Ovary (tissue), 9 donors: ENCODE measurements around the gene TBXAS1. TPM values are rescaled to one million over a fixed set of nuclear protein-coding genes. Genes with fewer than 3 reads are reported as not detected.

Experiments used
- DNase-seq, 5 donors: peaks; one replicate each; pipeline ENCODE4 v3.0.0-alpha.2; 2019 to 2020
- H3K27ac ChIP-seq, 2 donors: fragments of 200-600 bp; one replicate each; pipeline versions ENCODE4 v1.5.1 to v1.8.0; 2019 to 2022
- H3K27me3 ChIP-seq: fragments of 200-600 bp; one replicate; pipeline ENCODE4 v1.8.0; 2022
- H3K36me3 ChIP-seq: fragments of 200-600 bp; sonication (generic); one replicate; pipeline ENCODE4 v1.5.1; 2019
- H3K4me1 ChIP-seq: one replicate; pipeline ENCODE4 v1.8.1; 2013; ENCODE audit warnings: mild to moderate bottlenecking, moderate library complexity; ENCODE audit not compliant: insufficient read depth
- H3K4me3 ChIP-seq: fragments of 200-600 bp; sonication (generic); one replicate; pipeline ENCODE4 v1.5.1; 2017
- H3K9me3 ChIP-seq, 2 donors: fragments of 200-600 bp in 1 of 2; sonication (generic) in 1 of 2; one replicate each; pipeline versions ENCODE4 v1.5.1 to v1.8.1; 2013 to 2019; ENCODE audit warnings: mild to moderate bottlenecking in 1 of 2, moderate library complexity in 1 of 2
- EP300 ChIP-seq: sonication (generic); formaldehyde crosslinking; IDR thresholded peaks from one replicate; pipeline ENCODE4 v1.6.1; 2017; ENCODE audit warnings: antibody characterized with exemption
- POLR2A ChIP-seq: fragments of 450-650 bp; IDR thresholded peaks from one replicate; pipeline ENCODE4 v1.6.1; 2017; ENCODE audit warnings: antibody characterized with exemption, mild to moderate bottlenecking, moderate library complexity
- WGBS, 3 donors: extraction: QIAGEN DNeasy Blood & Tissue Kit in 1 of 3; methylation state at CpG; one replicate each; pipeline versions ENCODE4 v1.1.5 to v1.1.7; 2013 to 2017; 5-methylcytosine and 5-hydroxymethylcytosine counted together
- intact Hi-C, 4 donors: fragments of 100-400 bp; cut with DNase I; formaldehyde crosslinking; loops; one replicate each; pipeline versions ENCODE4 v1.11.0 to v1.15.1; 2022 to 2023
- polyA plus RNA-seq, 2 donors: library from polyadenylated mRNA; stranded (reverse); fragments of 200-250 nt in 1 of 2; fragments of 350-450 nt in 1 of 2; fragmentation: Illumina TruSeq in 1 of 2; extraction: RNeasy Lipid Tissue Mini Kit (QIAGEN cat#74804) in 1 of 2; gene quantifications; one replicate each; pipeline ENCODE4 v1.2.3, GENCODE V29; 2013 to 2014
- total RNA-seq, 7 donors: library from RNA; depleted of rRNA in 2 of 7; stranded (reverse); fragments of >200 nt in 2 of 7; fragmentation: NEBNext Ultra II Directional in 3 of 7; extraction: Animal tissue kit (Norgen Biotek cat#: 25700) in 3 of 7; gene quantifications; one replicate each; pipeline versions ENCODE4 v1.1.0 to v1.2.4, GENCODE V29; 2016 to 2023
- TF ChIP-seq, protein P1 (sequence below), 3 donors: fragments of 450-650 bp in 2 of 3; fragments of 200-600 bp in 1 of 3; IDR thresholded peaks; one replicate each; pipeline versions ENCODE4 v1.5.1 to v1.8.0; 2016 to 2022; ENCODE audit warnings: antibody characterized with exemption in 3 of 3, mild to moderate bottlenecking in 1 of 3
- donor health status: DM: no; HTN: no; CAD: no; lungs with moderate emphysema.
- donor health status: DM: no; HTN: no; CAD: no.
- donor health status: Bipolar disorder and iron deficiency.
- donor health status: DM: yes; HTN: yes; CAD: no.
- donor health status: DM: no; HTN: no; CAD: no.
- donor health status: DM: yes; HTN: yes; CAD: no.

Gene TBXAS1
- total and polyA plus RNA-seq, 9 donors, result 3.1 to 16.8 (median 9.0) TPM

GRCh38 chr7:139866047-139866837 is 37.2 kb downstream of the TBXAS1 start:
- Histone ChIP-seq H3K27me3 (no peaks in the 10 kb centered on the region), H3K4me3 (no peak overlapping the region), H3K9me3 (no peaks in the 10 kb centered on the region), H3K27ac (no peak overlapping the region), H3K4me1 (no peaks in the 10 kb centered on the region), H3K36me3 (no peaks in the 10 kb centered on the region)
- WGBS, 3 donors, result 96 to 97% (median 96%) methylated on average over 7 of the region's 7 CpGs
- no peak for TF ChIP-seq POLR2A
- TF ChIP-seq, protein P1, sequence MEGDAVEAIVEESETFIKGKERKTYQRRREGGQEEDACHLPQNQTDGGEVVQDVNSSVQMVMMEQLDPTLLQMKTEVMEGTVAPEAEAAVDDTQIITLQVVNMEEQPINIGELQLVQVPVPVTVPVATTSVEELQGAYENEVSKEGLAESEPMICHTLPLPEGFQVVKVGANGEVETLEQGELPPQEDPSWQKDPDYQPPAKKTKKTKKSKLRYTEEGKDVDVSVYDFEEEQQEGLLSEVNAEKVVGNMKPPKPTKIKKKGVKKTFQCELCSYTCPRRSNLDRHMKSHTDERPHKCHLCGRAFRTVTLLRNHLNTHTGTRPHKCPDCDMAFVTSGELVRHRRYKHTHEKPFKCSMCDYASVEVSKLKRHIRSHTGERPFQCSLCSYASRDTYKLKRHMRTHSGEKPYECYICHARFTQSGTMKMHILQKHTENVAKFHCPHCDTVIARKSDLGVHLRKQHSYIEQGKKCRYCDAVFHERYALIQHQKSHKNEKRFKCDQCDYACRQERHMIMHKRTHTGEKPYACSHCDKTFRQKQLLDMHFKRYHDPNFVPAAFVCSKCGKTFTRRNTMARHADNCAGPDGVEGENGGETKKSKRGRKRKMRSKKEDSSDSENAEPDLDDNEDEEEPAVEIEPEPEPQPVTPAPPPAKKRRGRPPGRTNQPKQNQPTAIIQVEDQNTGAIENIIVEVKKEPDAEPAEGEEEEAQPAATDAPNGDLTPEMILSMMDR (IDR thresholded peaks at IDR 0.05), result no peak
- no peak for DNase-seq
- intact Hi-C loops, result no loop called here

GRCh38 chr7:139867847-139868246 is 38.8 kb downstream of the TBXAS1 start:
- no peak overlapping the region for H3K4me3 ChIP-seq
- intact Hi-C loops, result no loop called here
- H3K27me3 ChIP-seq, result no peaks in the 10 kb centered on the region
- no peaks in the 10 kb centered on the region for H3K36me3 ChIP-seq
- no peaks in the 10 kb centered on the region for H3K9me3 ChIP-seq
- no peak overlapping the region for H3K27ac ChIP-seq
- TF ChIP-seq, protein P1 (IDR thresholded peaks at IDR 0.05), result no peak
- TF ChIP-seq EP300 (no peak), POLR2A (no peak)
- no peak for DNase-seq
- WGBS, 3 donors, result 89 to 91% (median 91%) methylated on average over 8 of the region's 8 CpGs
- no peaks in the 10 kb centered on the region for H3K4me1 ChIP-seq

DNA sequence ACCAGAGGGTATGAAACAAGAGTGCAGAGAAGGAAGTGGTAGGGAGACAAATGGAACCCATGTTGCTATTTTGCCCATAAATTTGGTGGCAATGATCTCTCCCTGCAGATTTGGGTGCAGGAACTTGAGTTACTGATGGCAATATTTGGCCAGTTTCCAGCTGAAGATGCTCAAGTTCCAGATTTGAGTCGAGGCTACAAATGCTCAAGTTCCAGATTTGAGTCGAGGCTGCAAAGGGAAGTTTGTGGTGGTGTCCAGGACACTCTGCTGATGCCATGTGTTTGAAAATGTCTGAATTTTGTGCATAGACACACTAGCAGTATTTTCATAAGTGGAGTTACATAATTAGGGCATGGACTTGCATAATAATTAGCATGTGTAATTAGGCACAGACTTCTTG is 40.8 kb downstream of the TBXAS1 start:
- H3K9me3 ChIP-seq, result no peaks in the 10 kb centered on the region
- DNase-seq, result no peak
- H3K4me3 ChIP-seq, result no peak overlapping the region
- H3K36me3 ChIP-seq, result no peaks in the 10 kb centered on the region
- no peaks in the 10 kb centered on the region for H3K4me1 ChIP-seq
- no peak overlapping the region for H3K27ac ChIP-seq
- TF ChIP-seq, protein P1 (IDR thresholded peaks at IDR 0.05), result no peak
- no peak for TF ChIP-seq POLR2A
- TF ChIP-seq EP300, result no peak
- 87 to 94% (median 91%) methylated on average over 2 of the region's 2 CpGs for WGBS, 3 donors
- intact Hi-C loops, result no loop called here
- H3K27me3 ChIP-seq, result no peaks in the 10 kb centered on the region

- no peak for TF ChIP-seq POLR2A
- TF ChIP-seq EP300, result no peak
- TF ChIP-seq, protein P1 (IDR thresholded peaks at IDR 0.05), result no peak
Measured at GRCh38 chr7:139870380-139870779, 41.3 kb downstream of the TBXAS1 start.

More at GRCh38 chr7:139870380-139870779, 41.3 kb downstream of the TBXAS1 start:
- Histone ChIP-seq H3K27me3 (no peaks in the 10 kb centered on the region), H3K36me3 (no peaks in the 10 kb centered on the region), H3K4me3 (no peak overlapping the region), H3K4me1 (no peaks in the 10 kb centered on the region), H3K27ac (no peak overlapping the region), H3K9me3 (no peaks in the 10 kb centered on the region)
- no peak for DNase-seq
- intact Hi-C loops, result no loop called here
- 75 to 90% (median 89%) methylated on average over 7 of the region's 7 CpGs for WGBS, 3 donors
